H1 (cell line): ENCODE data around the gene KARS1.

Experiments used
- CTCF ChIP-seq, 3 experiments: IDR thresholded peaks; 1 replicate in 2 of 3; 2 replicates in 1 of 3; pipeline versions ENCODE4 v1.5.1 to v1.6.1; 2011; ENCODE audit warnings: low read length in 3 of 3, mild to moderate bottlenecking in 3 of 3, inconsistent platforms in 2 of 3, low read depth in 1 of 3, moderate library complexity in 1 of 3; ENCODE audit not compliant: insufficient read depth in 1 of 3; ENCODE audit errors: control extremely low read depth in 1 of 3
- MAX ChIP-seq: IDR thresholded peaks from 2 replicates; pipeline ENCODE4 v1.6.1; 2012; ENCODE audit warnings: inconsistent platforms
- POLR2AphosphoS5 ChIP-seq: IDR thresholded peaks from 2 replicates; pipeline ENCODE4 v1.6.1; 2011; ENCODE audit warnings: low read depth, low read length
- RAD21 ChIP-seq, 2 experiments: IDR thresholded peaks in 1 of 2; conservative IDR thresholded peaks in 1 of 2; 2 replicates each; pipeline ENCODE4 v1.6.1; 2011; ENCODE audit warnings: low read depth in 2 of 2, low read length in 2 of 2, improper control_type of control experiment in 1 of 2, inconsistent platforms in 1 of 2, mild to moderate bottlenecking in 1 of 2, moderate library complexity in 1 of 2
- TCF12 ChIP-seq: IDR thresholded peaks from 2 replicates; pipeline ENCODE4 v1.6.1; 2011; ENCODE audit warnings: low read depth, mild to moderate bottlenecking, low read length

GRCh38 chr16:75695708-75696107 is 48.2 kb upstream of the KARS1 start:
- TF ChIP-seq RAD21 (IDR thresholded peaks at IDR 0.05 in 1 of 2, conservative IDR thresholded peaks at IDR 0.05 in 1 of 2; ENCODE audit: low read depth in 2 of 2, low read length in 2 of 2): peak in 1 of 2 experiments; percentile 44; a peak in 1 of 4 replicates
- no peak for TF ChIP-seq MAX
- no peak for TF ChIP-seq TCF12
- no peak for TF ChIP-seq POLR2AphosphoS5
- TF ChIP-seq CTCF (IDR thresholded peaks at IDR 0.05; ENCODE audit: control extremely low read depth in 1 of 3, insufficient read depth in 1 of 3, low read depth in 1 of 3, low read length in 3 of 3): peak in 2 of 3 experiments; percentile 38 to 61; a peak in 2 of 4 replicates
